HUDEP-2 (cell line): ENCODE data around the gene SPACA5.
"Not testable (repeated sequence)": the region's sequence is repeated elsewhere in the genome, so short reads cannot be mapped to it uniquely, and the experiment has no call there.

Experiments
- DNase-seq, 76 experiments: peaks; one replicate each; lab custom pipeline; 2025; ENCODE audit not compliant: unreplicated experiment in 76 of 76; lab: John Stamatoyannopoulos, UW

Gene SPACA5

GRCh38 chrX:48021026-48021900 is 14.5 kb downstream of the SPACA5 start:
- DNase-seq, result peak in 54 of 76 experiments; percentile 0 to 83 (median 58)

GRCh38 chrX:48022100-48022499 is 15.3 kb downstream of the SPACA5 start:
- DNase-seq, result no peak

GRCh38 chrX:48022738-48023137 is 15.9 kb downstream of the SPACA5 start:
- DNase-seq, result no peak

DNA sequence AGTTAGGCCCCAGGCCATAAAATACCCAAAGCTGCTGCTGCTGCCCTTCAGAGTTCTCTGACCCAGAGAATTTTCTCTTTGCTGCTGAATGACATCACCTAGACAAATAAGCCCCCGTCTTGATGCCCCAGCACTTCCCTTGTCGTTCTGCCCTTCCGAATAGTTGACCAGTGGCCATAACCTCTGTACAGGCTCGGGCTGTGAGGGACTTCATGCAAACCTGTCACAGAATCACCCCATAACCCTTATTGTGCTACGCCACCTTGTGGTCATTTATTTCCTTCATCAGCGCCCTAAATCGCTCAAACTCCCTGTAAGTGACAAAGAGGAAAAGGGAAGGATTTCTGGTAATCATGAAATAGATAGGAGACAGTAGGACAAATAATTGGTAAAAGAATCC is 18.8 kb downstream of the SPACA5 start:
- DNase-seq, result peak in 43 of 76 experiments; percentile 0 to 54 (median 16)

GRCh38 chrX:48027545-48027944 is 20.8 kb downstream of the SPACA5 start:
- DNase-seq, result not testable (repeated sequence)

GRCh38 chrX:48028091-48028490 is 21.3 kb downstream of the SPACA5 start:
- DNase-seq, result no peak

DNA sequence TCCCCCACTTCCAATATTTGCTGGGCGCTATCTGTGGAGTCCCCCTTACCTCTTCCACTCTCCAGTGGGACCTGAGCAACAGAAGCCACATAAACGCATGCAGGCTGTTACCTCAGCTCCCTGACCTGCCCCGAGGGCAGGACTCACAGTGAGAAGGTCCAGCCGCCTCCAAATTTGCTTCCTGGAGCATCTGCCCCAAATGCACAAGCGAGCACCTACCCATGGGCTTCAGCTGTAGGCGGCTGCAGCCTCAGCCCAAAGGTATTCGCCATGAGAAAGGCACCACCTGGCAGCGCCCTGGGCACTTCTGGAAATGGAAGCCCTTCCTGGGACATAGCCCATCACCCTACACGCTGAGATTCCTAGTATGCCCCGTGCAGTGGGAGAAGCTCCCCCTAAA is 23.4 kb downstream of the SPACA5 start:
- DNase-seq, result no peak

DNA sequence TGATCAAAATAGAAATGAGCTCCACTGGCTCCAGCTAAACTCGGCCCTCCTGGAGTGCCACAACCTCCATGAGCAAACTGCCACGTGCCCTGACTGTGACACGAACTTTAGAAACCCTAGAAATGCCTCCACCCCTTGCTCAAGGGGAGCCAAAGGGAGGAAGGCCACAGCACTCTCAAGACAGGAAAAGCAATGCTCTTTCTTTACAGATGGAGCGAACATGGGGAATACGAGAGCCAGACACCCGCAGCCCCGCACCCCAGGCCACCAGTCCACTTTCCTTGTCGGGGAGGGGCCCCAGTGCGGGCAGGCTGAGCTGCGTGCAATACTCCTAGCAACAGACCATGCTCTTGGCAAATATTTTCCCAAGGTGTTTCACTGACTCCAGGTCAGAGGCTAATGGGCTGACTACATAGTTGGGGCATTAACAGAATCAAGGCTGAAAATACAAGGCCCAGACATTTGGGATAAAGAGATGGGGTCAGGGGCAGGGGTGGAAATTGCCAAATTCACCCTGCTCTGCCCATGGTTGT is 23.9 kb downstream of the SPACA5 start:
- DNase-seq, result not testable (repeated sequence)

DNA sequence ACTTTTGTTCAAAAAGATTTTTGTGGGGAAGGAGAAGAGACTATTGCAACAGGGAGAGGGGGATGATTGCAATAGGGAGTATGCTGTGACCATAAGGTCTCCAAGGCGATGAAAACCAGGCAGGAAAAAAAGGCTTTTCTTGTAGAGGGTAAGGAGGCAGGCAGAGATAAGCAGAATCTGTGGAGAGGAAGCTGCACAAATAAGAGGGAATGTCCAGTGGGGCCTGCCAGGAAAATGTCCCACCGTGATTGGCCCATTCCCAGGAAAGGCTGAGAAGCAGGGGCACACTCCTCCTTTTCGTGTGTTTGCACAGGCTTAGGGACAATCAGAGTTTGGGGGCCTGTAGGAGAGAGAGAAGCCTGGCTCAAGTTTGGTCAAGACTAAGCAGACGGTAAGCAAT is 29.1 kb downstream of the SPACA5 start:
- no peak for DNase-seq

DNA sequence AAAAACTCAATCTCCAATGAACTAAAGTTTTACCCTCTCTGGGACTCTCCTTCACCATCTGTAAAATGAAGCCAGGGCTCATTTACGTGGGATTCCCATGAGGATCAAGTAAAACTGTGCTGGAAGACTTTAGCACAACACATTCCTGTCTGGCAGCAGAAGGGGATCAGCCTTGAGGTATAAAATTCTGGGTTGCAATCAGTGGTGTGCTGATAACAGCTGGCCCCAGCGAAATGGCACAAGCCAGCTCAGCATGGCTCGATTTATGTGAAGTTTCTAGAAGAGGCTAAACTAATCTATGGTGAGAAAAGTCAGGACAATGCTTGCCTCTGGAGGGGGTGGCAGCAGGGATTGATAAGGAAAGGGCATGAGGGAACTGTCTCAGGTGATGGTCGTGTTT is 36.3 kb downstream of the SPACA5 start:
- no peak for DNase-seq

DNA sequence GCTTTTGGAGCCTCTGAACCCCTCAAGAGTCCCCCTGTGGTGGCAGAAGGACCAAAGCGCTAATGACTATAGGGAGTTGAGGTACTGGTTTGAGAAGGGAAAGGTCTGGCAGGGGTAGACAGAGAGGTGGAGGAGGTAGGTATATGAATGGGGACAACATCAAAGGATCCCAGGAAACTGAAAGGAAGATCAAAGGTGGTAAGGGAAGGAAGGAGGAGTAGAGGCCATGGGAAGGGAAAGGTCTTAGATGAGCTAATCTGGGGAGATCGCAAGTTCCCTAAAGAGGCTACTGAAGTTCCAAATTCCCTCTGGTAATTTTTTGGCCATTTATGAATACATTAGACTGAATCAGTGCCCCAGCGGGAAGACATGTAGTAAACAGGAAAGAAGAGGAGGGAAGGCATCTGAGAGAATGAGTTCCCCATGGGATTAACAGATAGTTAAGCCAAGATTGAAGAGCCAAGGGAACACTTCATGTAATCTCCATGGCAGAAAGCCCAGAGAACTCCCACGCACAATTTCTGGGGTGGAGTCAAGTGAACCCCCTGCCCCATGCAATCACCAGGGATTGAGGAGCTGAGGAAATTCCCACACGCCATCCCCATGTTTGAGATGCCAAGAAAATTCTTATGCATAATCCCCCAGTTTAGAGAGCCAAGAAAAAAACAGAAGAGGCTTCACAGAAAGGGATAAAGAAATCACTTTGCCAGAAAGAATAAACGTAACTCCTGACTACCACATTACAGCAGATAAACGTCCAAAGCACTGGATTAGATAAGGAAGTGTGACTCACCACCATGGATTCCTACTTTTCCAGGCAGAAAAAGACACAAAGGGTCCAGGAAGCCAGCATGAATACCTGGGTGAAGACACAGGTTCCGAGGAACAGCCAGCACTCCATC is 38.9 kb downstream of the SPACA5 start:
- no peak for DNase-seq

GRCh38 chrX:48046846-48047245 is 40.1 kb downstream of the SPACA5 start:
- DNase-seq, result no peak

GRCh38 chrX:48058621-48059295 is 52.0 kb downstream of the SPACA5 start:
- DNase-seq, result no peak

GRCh38 chrX:48059296-48059639 is 52.5 kb downstream of the SPACA5 start:
- DNase-seq, result no peak
